NCI-H1105 treated with DMSO at 0.1 percent for 48 hours (cell line): ENCODE measurements around the gene GPR37L1.
"Not testable (repeated sequence)": the region's sequence is repeated elsewhere in the genome, so short reads cannot be mapped to it uniquely, and the experiment has no call there.

Source experiments
- DNase-seq: peaks from one replicate; lab custom pipeline; 2025; lab: John Stamatoyannopoulos, UW

GPR37L1 gene

GRCh38 chr1:202154766-202155477 is 32.2 kb downstream of the GPR37L1 start:
- no peak for DNase-seq

DNA sequence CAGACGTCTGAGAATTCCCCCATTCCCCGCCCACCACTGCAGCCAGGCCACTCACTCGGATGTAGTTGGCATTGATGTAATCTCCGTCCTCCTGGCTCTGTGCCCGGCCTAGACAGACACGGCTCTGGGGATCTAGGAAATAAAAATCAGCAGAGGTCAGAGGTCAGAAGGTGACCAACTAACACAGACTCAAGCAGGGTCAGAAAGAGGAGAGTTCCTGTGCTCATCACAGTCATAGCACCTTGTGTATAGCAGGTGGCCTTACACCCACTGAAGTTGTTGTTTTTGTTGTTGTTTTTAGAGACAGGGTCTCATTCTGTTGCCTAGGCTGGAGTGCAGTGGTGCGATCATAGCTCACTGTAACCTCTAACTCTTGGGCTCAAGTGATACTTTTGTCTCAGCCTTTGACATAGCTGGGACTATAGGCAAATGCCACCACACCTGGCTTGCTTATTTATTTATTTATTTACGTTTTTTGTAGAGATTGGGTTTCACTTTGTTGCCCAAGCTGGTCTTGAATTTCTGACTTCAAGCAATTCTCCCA is 32.8 kb downstream of the GPR37L1 start:
- peak; percentile 23 for DNase-seq

GRCh38 chr1:202156590-202156989 is 33.9 kb downstream of the GPR37L1 start:
- no peak for DNase-seq

DNA sequence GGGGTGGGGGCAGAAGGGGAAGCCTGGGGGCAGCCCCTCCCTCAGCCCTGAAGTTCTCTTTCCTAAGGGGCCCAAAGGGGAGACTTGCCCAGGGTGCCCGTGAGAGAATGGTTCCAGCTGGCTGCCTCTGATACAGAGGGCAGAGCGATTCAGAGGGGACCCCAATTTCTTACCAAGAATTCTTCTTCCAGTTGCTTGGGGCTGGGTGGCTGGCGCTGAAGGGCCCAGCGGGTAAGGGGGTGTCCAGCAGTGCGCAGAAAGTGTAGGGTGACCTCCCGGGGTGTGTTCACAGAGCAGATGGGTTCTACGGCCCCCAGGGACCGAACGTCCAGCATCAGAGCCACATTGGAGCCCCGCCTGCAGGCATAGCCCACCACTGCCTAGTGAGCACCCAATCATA is 35.2 kb downstream of the GPR37L1 start:
- DNase-seq: no peak

- DNase-seq: no peak
Observed at GRCh38 chr1:202158810-202159533, 36.3 kb downstream of the GPR37L1 start.

GRCh38 chr1:202159534-202160371 is 37.0 kb downstream of the GPR37L1 start:
- no peak for DNase-seq

- DNase-seq: no peak
Observed at GRCh38 chr1:202160377-202160940, 37.7 kb downstream of the GPR37L1 start, which contains the start of gene PTPN7. Gene PTPN7 (minus strand): TSS chr1:202160602. CDS start chr1:202159402, 1,200 bp downstream.

DNA sequence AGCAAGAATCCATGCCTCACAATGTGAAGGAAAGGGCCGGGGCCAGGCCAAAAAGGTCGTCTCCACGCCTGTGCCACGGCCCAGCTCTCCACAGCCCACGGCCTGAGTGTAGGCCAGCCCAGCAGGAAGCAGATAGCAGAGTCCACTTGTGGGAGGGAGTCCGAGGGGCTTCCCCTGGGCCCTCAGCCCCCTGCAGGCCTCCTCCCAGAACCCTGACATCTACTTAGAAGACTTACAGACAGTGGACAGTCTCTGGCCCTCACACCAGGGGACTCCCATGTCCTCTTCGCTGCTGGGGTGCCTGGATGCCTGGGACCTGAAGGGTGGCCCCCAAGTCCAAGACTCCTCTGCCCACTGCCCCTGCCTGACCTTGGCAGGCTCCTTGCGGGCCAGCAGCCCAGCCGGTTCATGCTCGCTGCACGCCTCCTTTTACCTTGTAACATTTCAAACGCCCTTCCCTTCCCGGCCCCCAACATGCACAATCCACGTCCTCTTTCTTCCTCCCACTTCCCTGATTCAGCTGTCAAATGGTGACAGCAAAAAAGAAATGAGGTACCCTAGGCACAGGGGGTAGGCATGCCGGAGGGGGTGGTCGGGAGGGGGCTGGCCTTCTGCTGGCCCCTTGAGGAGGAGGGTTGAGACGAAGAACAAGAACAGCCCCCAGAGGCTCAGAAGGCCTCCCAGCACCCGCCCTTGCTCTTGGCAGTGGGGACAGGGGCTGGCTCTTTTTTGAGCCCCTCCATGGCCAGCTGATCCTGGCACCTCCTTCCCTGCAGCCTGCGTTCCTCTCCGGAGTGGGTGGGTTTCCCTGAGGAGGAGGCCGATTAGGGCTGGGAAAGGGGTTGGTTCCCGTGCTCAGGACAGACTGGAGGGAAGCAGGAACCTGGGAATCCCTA is 38.7 kb downstream of the GPR37L1 start:
- no peak for DNase-seq

- no peak for DNase-seq
Observed at GRCh38 chr1:202162047-202162417, 39.3 kb downstream of the GPR37L1 start.

GRCh38 chr1:202162418-202163280 is 39.9 kb downstream of the GPR37L1 start:
- no peak for DNase-seq

- DNase-seq: no peak
Observed at GRCh38 chr1:202163281-202164270, 40.9 kb downstream of the GPR37L1 start.

DNA sequence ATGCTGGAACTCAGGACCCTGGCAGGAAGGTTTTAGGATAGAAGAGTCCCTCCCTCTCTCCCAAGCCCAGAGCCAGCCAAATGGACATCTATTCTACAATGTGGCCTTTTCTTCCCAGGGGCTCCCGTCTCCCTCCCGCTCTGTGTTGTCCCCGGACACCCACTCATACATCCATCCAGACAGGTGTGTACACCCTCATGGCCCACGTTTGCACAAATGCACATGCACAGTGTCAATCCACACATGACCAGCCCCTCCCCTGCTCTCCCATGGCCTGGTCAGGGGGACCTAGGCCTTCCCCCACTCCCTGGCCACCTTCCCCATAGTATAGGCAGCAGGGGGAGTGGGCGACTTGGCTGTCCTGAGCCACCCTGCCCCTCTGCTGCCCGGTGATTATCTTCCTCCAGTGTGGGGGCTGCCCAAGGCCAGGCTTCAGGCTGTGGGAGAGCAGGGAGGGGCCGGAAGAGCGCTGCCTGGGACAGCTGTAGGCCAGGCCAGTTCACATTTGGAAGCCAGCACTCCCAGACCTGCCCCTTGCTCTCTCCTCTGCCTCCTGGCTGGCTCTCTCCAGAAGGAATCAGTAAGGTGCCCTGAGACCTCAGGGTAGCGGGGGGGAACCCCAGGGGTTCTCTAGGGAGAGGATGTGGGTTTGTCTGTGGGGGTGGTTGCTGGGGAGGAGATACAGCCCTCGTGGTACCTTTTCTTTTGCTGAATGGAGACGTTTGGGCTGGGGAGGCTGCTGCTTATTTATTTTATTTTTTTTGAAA is 41.7 kb downstream of the GPR37L1 start:
- no peak for DNase-seq

DNA sequence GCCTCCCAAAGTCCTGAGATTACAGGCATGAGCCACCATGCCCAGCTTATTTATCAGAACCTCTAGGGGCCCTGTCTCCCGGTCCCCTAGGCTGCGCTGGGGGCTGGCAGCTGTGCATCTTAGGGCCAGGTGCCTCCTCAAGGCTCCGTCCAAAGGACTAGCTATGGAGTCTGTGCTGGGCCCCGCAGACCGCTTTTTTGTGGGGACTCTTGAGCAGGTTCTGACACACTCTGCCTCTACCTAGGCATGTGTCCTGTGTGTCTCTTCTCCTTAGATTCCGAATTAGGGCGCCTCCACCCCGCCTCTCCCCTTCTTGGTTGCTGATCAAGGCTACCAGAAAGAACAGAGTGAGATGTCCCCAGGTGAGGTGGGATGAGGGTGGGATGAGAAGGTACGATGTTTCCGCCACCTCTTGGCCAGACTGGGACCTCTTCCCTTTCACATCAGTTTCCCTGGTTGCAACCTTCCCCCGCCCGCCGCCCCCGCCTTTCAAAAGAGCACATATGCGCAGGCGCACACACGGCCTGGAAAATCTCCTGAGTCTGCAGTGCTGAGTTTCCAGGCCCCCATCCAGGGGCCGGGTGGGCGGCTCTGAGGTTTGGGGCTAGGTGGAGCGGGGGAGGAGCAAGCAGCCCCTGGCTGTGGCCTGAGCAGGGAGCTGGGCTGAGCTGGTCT is 42.7 kb downstream of the GPR37L1 start:
- no peak for DNase-seq

DNA sequence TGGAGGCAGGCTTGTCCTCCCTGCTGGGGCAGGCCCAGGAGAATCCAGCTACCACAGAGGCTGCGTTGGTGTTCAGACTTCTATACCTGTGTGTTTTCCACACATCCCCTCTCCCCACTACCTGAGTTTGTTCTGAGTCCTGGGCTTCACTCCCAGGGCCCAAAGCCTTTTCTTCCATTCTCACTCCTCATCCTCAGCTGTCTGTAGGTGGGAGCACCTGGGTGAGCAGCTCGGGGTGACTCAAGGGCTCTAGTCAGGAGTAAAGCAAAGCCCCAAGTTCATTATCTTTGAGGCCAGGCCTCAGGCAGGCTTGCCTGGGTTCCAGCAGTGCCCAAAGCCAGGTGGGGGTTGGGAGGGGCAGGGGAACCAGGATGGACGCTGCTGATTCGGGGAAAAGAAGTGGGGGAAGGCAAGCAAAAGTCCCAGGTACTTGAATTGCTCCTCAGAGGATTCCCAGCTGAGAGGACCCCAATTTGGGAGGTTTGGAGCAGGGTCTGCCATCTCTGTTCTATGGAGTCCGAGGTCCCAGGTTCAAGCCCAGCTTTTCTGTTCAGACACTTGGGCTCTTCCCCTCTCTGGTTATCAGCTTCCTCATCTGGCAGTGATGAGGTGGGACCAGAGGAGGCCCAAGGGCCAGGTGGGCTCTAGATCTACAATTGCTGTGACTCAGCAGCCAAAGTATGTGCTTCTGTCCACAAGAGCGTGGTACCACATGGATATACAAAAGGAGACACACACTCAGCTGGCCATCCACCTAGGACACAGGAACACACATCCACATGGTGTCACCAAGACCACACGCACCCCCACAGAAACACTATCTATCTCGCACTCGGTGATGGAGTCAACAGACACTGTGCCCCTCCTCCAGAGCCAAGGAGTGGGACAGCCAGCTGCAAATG is 43.5 kb downstream of the GPR37L1 start:
- DNase-seq: no peak

DNA sequence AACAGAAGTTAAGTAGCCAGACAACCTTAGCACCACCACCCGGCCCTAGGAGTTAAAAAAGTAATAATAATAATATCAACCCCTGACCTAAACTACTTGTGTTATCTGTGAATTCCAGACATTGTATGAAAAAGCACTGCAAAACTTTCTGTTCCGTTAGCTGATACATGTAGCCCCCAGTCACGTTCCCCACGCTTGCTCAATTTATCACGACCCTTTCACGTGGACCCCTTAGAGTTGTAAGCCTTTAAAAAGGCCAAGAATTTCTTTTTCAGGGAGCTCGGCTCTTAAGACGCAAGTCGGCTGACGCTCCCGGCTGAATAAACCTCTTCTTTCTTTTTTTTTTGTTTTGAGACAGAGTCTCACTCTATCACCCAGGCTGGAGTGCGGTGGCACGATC is 44.3 kb downstream of the GPR37L1 start:
- DNase-seq: not testable (repeated sequence)

DNA sequence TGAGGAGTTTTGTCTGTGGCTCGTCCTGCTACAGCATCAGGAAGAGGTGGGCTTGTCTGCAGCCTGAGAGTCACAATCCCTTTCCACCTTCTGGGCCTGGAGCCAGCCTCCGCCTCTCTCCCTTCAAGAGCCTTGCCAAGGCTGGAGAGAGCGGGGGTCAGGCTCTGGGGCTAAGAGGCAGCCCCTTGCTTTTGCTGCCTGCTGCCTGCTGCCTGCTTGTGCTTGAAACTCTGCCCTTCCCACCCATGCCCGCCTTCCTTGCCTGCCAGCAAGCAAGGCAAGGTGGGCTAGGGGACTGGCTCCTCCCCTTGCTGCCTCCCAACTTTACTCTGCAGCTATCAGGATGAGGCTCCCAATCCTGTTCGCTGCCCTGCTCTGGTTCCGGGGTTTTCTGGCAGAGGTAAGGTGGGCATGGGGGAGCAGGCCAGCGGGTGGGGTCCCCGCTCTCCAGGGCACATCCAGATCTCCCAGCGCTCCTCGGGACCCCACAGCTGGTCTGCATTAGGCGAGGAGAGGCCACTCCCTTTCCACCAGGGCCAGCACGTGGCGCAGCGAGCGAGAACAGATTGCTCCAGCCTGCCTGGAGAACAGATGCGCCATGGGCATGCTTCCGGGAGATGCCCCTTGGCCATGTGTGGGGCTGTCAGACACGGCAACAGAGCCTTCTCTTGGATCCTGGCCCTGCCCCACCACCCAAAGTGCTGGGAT is 45.1 kb downstream of the GPR37L1 start:
- peak; percentile 48 for DNase-seq
